BLaER1 (cell line): ENCODE data around the gene ANKFN1.

ENCODE experiments used
- H3K27ac ChIP-seq: shearing (Covaris generic); formaldehyde crosslinking; 2 replicates; pipeline ENCODE4 v1.8.1; 2022
- H3K27me3 ChIP-seq: shearing (Covaris generic); formaldehyde crosslinking; 2 replicates; pipeline ENCODE4 v1.8.1; 2022
- H3K36me3 ChIP-seq: shearing (Covaris generic); formaldehyde crosslinking; 2 replicates; pipeline ENCODE4 v1.8.1; 2022
- H3K4me1 ChIP-seq: shearing (Covaris generic); formaldehyde crosslinking; 2 replicates; pipeline ENCODE4 v1.8.1; 2022
- H3K4me2 ChIP-seq: shearing (Covaris generic); formaldehyde crosslinking; 2 replicates; pipeline ENCODE4 v1.8.1; 2022
- H3K4me3 ChIP-seq: shearing (Covaris generic); formaldehyde crosslinking; 2 replicates; pipeline ENCODE4 v1.8.1; 2022
- H3K9ac ChIP-seq: shearing (Covaris generic); formaldehyde crosslinking; 2 replicates; pipeline ENCODE4 v1.8.1; 2022
- H3K9me3 ChIP-seq: shearing (Covaris generic); formaldehyde crosslinking; 2 replicates; pipeline ENCODE4 v1.8.1; 2022
- H4K20me1 ChIP-seq: shearing (Covaris generic); formaldehyde crosslinking; 2 replicates; pipeline ENCODE4 v1.8.1; 2022
- Cebpa-rat ChIP-seq: shearing (Covaris generic); IDR thresholded peaks from 2 replicates; pipeline ENCODE4 v1.8.1; 2022

The ANKFN1 gene

DNA sequence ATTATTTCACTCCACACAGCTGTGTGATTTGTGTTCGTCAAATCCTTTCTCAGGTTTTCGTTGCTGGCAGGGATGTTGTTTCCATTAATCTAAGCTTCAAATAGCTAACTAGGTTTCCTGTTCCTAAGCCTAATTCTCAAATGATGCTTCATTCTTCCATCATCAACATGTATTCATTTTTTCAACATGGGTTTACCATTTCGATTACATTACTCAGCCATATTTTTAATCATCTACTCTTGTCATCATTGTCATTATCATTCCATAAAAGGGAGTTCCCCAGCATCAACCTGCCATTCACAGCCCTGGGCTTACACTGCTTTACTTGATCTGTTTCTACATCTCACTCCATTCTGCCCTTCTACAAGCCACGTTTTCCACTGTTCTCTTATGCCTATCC, 33.3 kb upstream of the ANKFN1 start:
- Histone ChIP-seq H3K4me2 (no peak overlapping the region), H3K27me3 (no peaks in the 10 kb centered on the region), H3K27ac (no peak overlapping the region), H4K20me1 (no peaks in the 10 kb centered on the region), H3K9ac (no peak overlapping the region), H3K36me3 (no peaks in the 10 kb centered on the region), H3K4me1 (no peaks in the 10 kb centered on the region), H3K4me3 (no peak overlapping the region), H3K9me3 (no peaks in the 10 kb centered on the region)
- TF ChIP-seq Cebpa-rat = no peak

DNA sequence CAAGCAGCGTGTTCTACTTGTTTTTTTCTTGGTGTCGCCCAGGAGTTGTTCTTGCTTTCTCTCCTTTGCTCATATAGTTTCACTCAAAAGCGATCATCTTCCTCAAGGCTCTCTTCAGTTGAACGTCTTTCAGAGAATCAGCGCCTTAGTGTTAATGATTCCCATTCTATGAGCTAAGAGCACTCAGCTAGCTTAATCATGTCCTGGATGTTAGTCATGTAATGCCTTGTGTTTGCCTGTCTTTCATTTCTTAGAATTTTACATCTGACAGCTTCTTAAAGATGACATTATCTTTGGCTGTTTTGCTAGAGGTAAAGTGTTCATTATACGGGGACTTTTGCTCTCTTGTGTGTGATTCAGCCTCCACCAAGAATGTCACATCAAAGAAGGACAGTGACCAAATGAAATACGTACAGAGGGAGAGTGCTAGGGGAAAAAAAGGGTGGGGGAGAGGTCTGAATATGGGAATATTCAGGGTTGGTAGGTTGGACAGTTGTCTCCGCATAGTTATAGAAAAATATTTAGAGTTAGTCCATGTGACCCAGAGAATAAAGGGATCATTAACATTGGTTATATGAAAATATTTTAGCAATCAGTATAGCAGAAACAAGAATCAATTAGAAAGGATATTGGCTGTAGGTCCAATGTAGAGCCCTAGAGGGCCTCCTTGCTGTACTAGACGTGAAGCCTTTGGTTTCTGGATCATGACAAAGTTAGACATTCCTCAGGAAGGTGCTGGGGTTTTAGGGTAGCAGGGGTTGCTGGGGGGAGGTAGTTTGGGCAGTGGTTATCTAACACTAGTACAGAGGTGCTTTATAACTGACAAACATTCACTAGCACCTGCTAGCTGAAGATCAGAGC, 31.9 kb upstream of the ANKFN1 start:
- Histone ChIP-seq H3K4me1 (no peaks in the 10 kb centered on the region), H3K9ac (no peak overlapping the region), H4K20me1 (no peaks in the 10 kb centered on the region), H3K27me3 (no peaks in the 10 kb centered on the region), H3K9me3 (no peaks in the 10 kb centered on the region), H3K4me2 (no peak overlapping the region), H3K27ac (no peak overlapping the region), H3K36me3 (no peaks in the 10 kb centered on the region), H3K4me3 (no peak overlapping the region)
- TF ChIP-seq Cebpa-rat = no peak

DNA sequence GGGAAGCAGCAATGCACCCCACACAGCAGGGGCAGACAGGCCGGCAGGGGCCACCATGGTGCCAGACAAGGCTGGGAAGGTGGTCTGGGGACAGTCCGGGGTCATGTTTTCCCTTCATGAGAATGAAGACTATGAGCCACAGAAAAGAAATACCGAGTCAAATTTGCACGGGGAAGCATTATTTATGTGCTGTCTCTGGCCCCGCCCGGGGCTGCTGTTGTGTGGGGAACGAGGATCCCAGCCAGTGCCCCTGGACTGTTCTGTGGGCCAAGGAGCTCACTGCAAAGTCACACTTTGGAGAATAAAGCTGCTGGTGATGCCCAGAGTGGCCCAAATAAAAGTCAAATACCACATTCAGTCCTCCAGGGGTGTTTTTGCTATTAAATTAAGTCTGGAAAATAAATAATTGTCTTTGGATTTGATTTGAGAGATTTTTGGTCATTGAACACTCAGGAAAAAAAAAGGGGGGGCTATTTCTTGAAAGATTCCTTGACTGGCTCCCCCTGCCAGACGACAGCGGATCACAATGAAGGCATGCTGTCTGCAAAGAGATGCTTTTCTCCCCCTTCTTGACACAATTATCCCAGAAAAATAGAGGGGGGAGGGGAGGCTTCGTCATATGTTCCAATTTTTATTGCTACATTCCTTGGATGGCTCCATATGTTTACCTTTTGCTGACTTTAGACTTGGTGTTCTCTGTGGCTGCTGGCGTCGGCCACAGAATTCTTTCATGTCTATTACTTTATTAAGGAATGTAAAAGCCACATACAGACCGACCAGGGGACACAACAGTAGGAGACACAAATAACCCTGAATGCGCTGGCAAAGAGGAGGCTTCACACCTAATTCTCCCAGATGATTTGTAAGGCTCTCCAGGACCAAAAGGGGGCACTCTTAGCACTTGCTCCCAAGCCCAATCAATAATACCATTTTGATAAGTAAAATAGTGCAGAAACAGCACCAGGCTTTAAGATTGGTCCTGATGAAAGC, 27.1 kb upstream of the ANKFN1 start:
- Histone ChIP-seq H3K9ac (no peak overlapping the region), H3K27me3 (no peaks in the 10 kb centered on the region), H3K36me3 (no peaks in the 10 kb centered on the region), H3K4me3 (no peak overlapping the region), H4K20me1 (no peaks in the 10 kb centered on the region), H3K4me1 (peaks cover 6% of the 10 kb centered on the region), H3K4me2 (no peak overlapping the region), H3K27ac (no peak overlapping the region), H3K9me3 (no peaks in the 10 kb centered on the region)
- TF ChIP-seq Cebpa-rat = no peak

- no peak overlapping the region for H3K27ac ChIP-seq
- no peaks in the 10 kb centered on the region for H4K20me1 ChIP-seq
- no peak for TF ChIP-seq Cebpa-rat
- H3K9ac ChIP-seq = no peak overlapping the region
- no peaks in the 10 kb centered on the region for H3K27me3 ChIP-seq
- peaks cover 6% of the 10 kb centered on the region for H3K4me1 ChIP-seq
- H3K4me2 ChIP-seq = no peak overlapping the region
- H3K36me3 ChIP-seq = no peaks in the 10 kb centered on the region
- no peak overlapping the region for H3K4me3 ChIP-seq
- H3K9me3 ChIP-seq = no peaks in the 10 kb centered on the region
Observed at GRCh38 chr17:56130026-56130425, 23.2 kb upstream of the ANKFN1 start.

DNA sequence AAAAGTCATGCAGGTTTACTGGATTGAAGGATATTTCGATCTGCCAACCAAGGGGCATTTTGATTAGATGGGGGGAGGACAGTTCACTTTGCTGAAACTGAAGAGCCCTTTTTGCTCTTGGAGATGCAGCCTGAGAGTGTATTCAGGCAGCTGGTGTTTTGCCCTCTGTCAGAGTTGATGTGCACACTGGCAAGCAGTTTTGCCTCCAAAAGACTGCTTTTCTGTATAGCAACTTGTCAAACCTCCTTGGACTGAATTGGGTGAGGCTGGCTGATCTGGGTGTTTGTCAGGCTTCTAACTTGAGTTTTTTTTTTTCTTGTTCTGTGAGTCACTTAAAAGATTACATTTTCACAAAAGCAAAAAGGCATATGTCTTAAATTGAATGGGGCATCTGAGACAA, 22.6 kb upstream of the ANKFN1 start:
- no peak for TF ChIP-seq Cebpa-rat

DNA sequence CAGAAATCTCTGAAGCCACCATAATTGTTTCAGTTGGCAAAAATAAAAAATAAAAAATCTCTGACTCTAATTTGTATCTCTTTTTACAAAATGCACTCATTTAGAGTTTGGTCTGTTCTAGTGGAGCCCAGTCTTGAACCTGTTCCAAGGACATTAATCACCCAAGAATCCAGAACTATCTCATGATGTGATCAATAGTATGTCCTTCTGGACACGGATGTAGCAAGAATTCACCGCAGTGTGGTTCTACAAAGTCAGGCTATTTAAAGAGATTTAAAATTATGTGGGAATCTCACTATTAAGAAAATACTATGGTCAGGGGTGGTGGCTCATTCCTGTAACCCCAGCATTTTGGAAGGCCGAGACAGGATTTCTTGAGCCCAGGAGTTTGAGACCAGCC, 21.8 kb upstream of the ANKFN1 start:
- Histone ChIP-seq H3K4me1 (peaks cover 6% of the 10 kb centered on the region), H3K27me3 (no peaks in the 10 kb centered on the region), H3K36me3 (no peaks in the 10 kb centered on the region), H3K4me3 (no peak overlapping the region), H4K20me1 (no peaks in the 10 kb centered on the region), H3K9me3 (no peaks in the 10 kb centered on the region), H3K4me2 (no peak overlapping the region), H3K27ac (no peak overlapping the region), H3K9ac (no peak overlapping the region)
- TF ChIP-seq Cebpa-rat = no peak

More for the DNA sequence above, 22.6 kb upstream of the ANKFN1 start:
- H3K4me3 ChIP-seq = no peak overlapping the region
- H3K9ac ChIP-seq = no peak overlapping the region
- no peak overlapping the region for H3K4me2 ChIP-seq
- no peaks in the 10 kb centered on the region for H3K27me3 ChIP-seq
- H4K20me1 ChIP-seq = no peaks in the 10 kb centered on the region
- H3K9me3 ChIP-seq = no peaks in the 10 kb centered on the region
- no peak overlapping the region for H3K27ac ChIP-seq
- no peaks in the 10 kb centered on the region for H3K36me3 ChIP-seq
- H3K4me1 ChIP-seq = peaks cover 6% of the 10 kb centered on the region

GRCh38 chr17:56136301-56136700, 17.0 kb upstream of the ANKFN1 start:
- no peaks in the 10 kb centered on the region for H3K4me1 ChIP-seq
- no peaks in the 10 kb centered on the region for H4K20me1 ChIP-seq
- H3K27ac ChIP-seq = no peak overlapping the region
- H3K36me3 ChIP-seq = no peaks in the 10 kb centered on the region
- no peaks in the 10 kb centered on the region for H3K27me3 ChIP-seq
- no peak overlapping the region for H3K4me2 ChIP-seq
- no peaks in the 10 kb centered on the region for H3K9me3 ChIP-seq
- no peak for TF ChIP-seq Cebpa-rat
- H3K4me3 ChIP-seq = no peak overlapping the region
- no peak overlapping the region for H3K9ac ChIP-seq

DNA sequence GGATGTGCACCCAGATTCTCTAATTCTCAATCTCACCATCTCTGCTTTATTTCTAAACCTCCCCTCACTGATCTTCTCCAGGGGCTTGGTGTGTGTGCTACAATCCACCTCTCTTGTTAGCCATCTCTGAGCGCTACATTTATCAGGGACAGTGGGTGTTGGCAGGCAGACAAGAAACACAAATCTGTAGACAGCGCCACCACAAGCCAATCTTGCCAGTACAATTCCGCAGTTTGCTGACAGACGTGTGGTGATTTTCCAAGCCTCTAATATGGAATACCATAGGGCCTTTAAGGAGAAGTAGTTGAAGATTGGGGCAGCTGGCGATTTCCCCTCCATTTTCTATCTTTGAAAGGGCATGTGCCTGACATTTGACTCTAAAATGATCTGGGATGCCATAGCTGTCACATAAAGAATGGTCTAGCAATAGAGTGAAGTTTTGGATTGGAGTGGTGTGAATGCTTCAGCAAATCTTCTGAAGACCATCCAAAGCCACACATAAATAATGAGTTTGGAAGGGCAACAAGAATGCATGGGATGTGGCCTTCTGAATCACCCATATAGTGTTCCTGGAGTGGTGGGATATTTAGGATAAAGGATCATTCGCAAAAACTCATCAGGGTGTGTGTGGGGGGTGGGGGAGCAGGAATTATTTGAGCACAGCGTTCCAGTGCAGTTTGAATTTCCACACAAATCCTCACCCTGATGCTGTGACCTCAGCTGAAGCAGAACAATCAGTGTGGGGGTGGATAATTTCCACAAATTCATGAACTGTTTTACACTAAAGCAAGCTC, 12.0 kb upstream of the ANKFN1 start:
- H3K9me3 ChIP-seq = peaks cover 3% of the 10 kb centered on the region; the same call in 1 of the 2 replicates
- H3K4me2 ChIP-seq = no peak overlapping the region
- no peaks in the 10 kb centered on the region for H3K4me1 ChIP-seq
- H3K4me3 ChIP-seq = no peak overlapping the region
- no peaks in the 10 kb centered on the region for H3K36me3 ChIP-seq
- H4K20me1 ChIP-seq = no peaks in the 10 kb centered on the region
- H3K27me3 ChIP-seq = no peaks in the 10 kb centered on the region
- no peak for TF ChIP-seq Cebpa-rat
- H3K27ac ChIP-seq = no peak overlapping the region
- H3K9ac ChIP-seq = no peak overlapping the region

- H3K4me3 ChIP-seq = no peak overlapping the region
- TF ChIP-seq Cebpa-rat = no peak
- H3K27ac ChIP-seq = no peak overlapping the region
- no peaks in the 10 kb centered on the region for H3K4me1 ChIP-seq
- H3K9me3 ChIP-seq = peaks cover 6% of the 10 kb centered on the region; the same call in 1 of the 2 replicates
- H3K9ac ChIP-seq = no peak overlapping the region
- no peak overlapping the region for H3K4me2 ChIP-seq
- no peaks in the 10 kb centered on the region for H3K36me3 ChIP-seq
- no peaks in the 10 kb centered on the region for H4K20me1 ChIP-seq
- no peaks in the 10 kb centered on the region for H3K27me3 ChIP-seq
Observed at GRCh38 chr17:56142325-56142724, 10.9 kb upstream of the ANKFN1 start.
